IMR-90 (cell line): ENCODE results near the gene IFIT5. TPM values are rescaled to one million over a fixed set of nuclear protein-coding genes. Genes with fewer than 3 reads are reported as not detected.

Experiments used
- ATAC-seq: fragments of 200-7000 bp; cut with Tn5 transposase; 2 replicates; pipeline ENCODE4 v1.9.1; 2020; ENCODE audit warnings: low read depth, mild to moderate bottlenecking, moderate library complexity
- BruUV-seq: library from RNA; stranded (reverse); fragments of 400-500 nt; replicated peaks from 2 replicates; lab custom pipeline; 2021; lab: Mats Ljungman, UMichigan
- CTCF ChIA-PET: fragments of 300-600 bp; formaldehyde crosslinking; extraction: SDS; loops from one replicate; lab custom pipeline; 2021; ENCODE audit warnings: antibody characterized with exemption; lab: Yijun Ruan, JAX
- POLR2A ChIA-PET: fragments of 300-600 bp; sonication (Branson Sonifier 250); formaldehyde crosslinking; loops from one replicate; lab custom pipeline; 2022; ENCODE audit warnings: antibody characterized with exemption; ENCODE audit not compliant: unreplicated experiment; lab: Charles Lee
- DNase-seq: peaks from one replicate; pipeline ENCODE4 v3.0.0; 2013
- H2AFZ ChIP-seq: replicated peaks from 2 replicates; pipeline ENCODE3; 2013; ENCODE audit warnings: low read length, mild to moderate bottlenecking; ENCODE audit not compliant: poor library complexity
- H2AK5ac ChIP-seq: 2 replicates; pipeline ENCODE4 v1.6.1; 2013; ENCODE audit warnings: low read depth, low read length, inconsistent platforms
- H2AK9ac ChIP-seq: replicated peaks from 2 replicates; pipeline ENCODE3; 2013; ENCODE audit warnings: mild to moderate bottlenecking, low read depth, low read length, moderate library complexity; ENCODE audit not compliant: poor library complexity
- H2BK120ac ChIP-seq: 2 replicates; pipeline ENCODE4 v1.6.1; 2013; ENCODE audit warnings: low read depth, low read length, inconsistent platforms
- H2BK15ac ChIP-seq: 3 replicates; pipeline ENCODE4 v1.6.1; 2013; ENCODE audit warnings: low read depth, low read length, inconsistent platforms
- H2BK20ac ChIP-seq: 2 replicates; pipeline ENCODE4 v1.6.1; 2013; ENCODE audit warnings: low read depth, mild to moderate bottlenecking, inconsistent platforms, low read length, moderate library complexity
- H2BK5ac ChIP-seq: 2 replicates; pipeline ENCODE4 v1.6.1; 2013; ENCODE audit warnings: mild to moderate bottlenecking, low read depth, low read length, inconsistent platforms; ENCODE audit not compliant: poor library complexity, severe bottlenecking
- H3K14ac ChIP-seq: replicated peaks from 2 replicates; pipeline ENCODE4 v1.6.1; 2013; ENCODE audit warnings: low read depth, low read length, inconsistent platforms
- H3K18ac ChIP-seq: 2 replicates; pipeline ENCODE4 v1.6.1; 2013; ENCODE audit warnings: low read depth, low read length, control low read depth
- H3K23ac ChIP-seq: 2 replicates; pipeline ENCODE4 v1.6.1; 2013; ENCODE audit warnings: low read depth, low read length, inconsistent platforms
- H3K27ac ChIP-seq: 2 replicates; pipeline ENCODE4 v1.5.1; 2013; ENCODE audit warnings: mild to moderate bottlenecking, control low read depth, low read length; ENCODE audit not compliant: insufficient read depth
- H3K27me3 ChIP-seq: 2 replicates; pipeline ENCODE4 v1.6.1; 2013; ENCODE audit warnings: low read length; ENCODE audit not compliant: control insufficient read depth, insufficient read depth
- H3K36me3 ChIP-seq: 2 replicates; pipeline ENCODE4 v1.6.1; 2013; ENCODE audit warnings: low read length, mixed read lengths; ENCODE audit not compliant: control insufficient read depth, insufficient read depth
- H3K4ac ChIP-seq: 2 replicates; pipeline ENCODE4 v1.6.1; 2013; ENCODE audit warnings: low read depth, low read length, inconsistent platforms
- H3K4me1 ChIP-seq: 2 replicates; pipeline ENCODE4 v1.6.1; 2013; ENCODE audit warnings: low read length, mixed read lengths; ENCODE audit not compliant: control insufficient read depth, insufficient read depth
- H3K4me2 ChIP-seq: 2 replicates; pipeline ENCODE4 v1.6.1; 2013; ENCODE audit warnings: low read depth, mild to moderate bottlenecking, control low read depth, low read length, moderate library complexity
- H3K4me3 ChIP-seq: 2 replicates; pipeline ENCODE4 v1.5.1; 2013; ENCODE audit warnings: low read depth, mild to moderate bottlenecking, control low read depth, low read length, moderate library complexity; ENCODE audit not compliant: insufficient read depth
- H3K56ac ChIP-seq: 2 replicates; pipeline ENCODE4 v1.6.1; 2013; ENCODE audit warnings: low read length, inconsistent platforms; ENCODE audit not compliant: insufficient read depth; ENCODE audit errors: extremely low read depth
- H3K79me1 ChIP-seq, 2 experiments: 2 replicates each; pipeline ENCODE4 v1.6.1; 2013; ENCODE audit warnings: low read length in 2 of 2, inconsistent platforms in 1 of 2, low read depth in 1 of 2
- H3K9ac ChIP-seq: 2 replicates; pipeline ENCODE4 v1.6.1; 2013; ENCODE audit warnings: low read depth, low read length, control low read depth
- H3K9me1 ChIP-seq: 2 replicates; pipeline ENCODE4 v1.6.1; 2013; ENCODE audit warnings: low read length, inconsistent platforms; ENCODE audit not compliant: insufficient read depth
- H3K9me3 ChIP-seq: 2 replicates; pipeline ENCODE4 v1.6.1; 2013; ENCODE audit warnings: low read length; ENCODE audit not compliant: control insufficient read depth, insufficient read depth
- H4K20me1 ChIP-seq: 2 replicates; pipeline ENCODE4 v1.6.1; 2013; ENCODE audit warnings: low read length, inconsistent platforms; ENCODE audit not compliant: insufficient read depth
- H4K5ac ChIP-seq: 2 replicates; pipeline ENCODE4 v1.6.1; 2013; ENCODE audit warnings: mild to moderate bottlenecking, low read depth, low read length, control low read depth
- H4K8ac ChIP-seq, 2 experiments: 2 replicates each; pipeline ENCODE4 v1.6.1; 2013; ENCODE audit warnings: low read depth in 2 of 2, low read length in 2 of 2, control low read depth in 1 of 2, inconsistent platforms in 1 of 2
- H4K91ac ChIP-seq: 2 replicates; pipeline ENCODE4 v1.6.1; 2013; ENCODE audit warnings: low read depth, low read length, inconsistent platforms; ENCODE audit not compliant: insufficient read depth
- BHLHE40 ChIP-seq: fragments of 150-350 bp; IDR thresholded peaks from 2 replicates; pipeline ENCODE4 v1.6.1; 2016; ENCODE audit warnings: mild to moderate bottlenecking, low read depth, low read length
- CHD1 ChIP-seq: IDR thresholded peaks from 2 replicates; pipeline ENCODE4 v1.6.1; 2012; ENCODE audit warnings: low read depth, low read length, improper control_type of control experiment
- FOS ChIP-seq: fragments of 150-350 bp; IDR thresholded peaks from 2 replicates; pipeline ENCODE4 v1.6.1; 2016; ENCODE audit warnings: low read depth, low read length
- MAZ ChIP-seq: IDR thresholded peaks from 2 replicates; pipeline ENCODE4 v1.6.1; 2012; ENCODE audit warnings: low read depth, mild to moderate bottlenecking, low read length, improper control_type of control experiment, moderate library complexity, borderline replicate concordance
- MXI1 ChIP-seq: IDR thresholded peaks from 2 replicates; pipeline ENCODE4 v1.6.1; 2012; ENCODE audit warnings: low read depth, mild to moderate bottlenecking, low read length, moderate library complexity, borderline replicate concordance
- POLR2A ChIP-seq: IDR thresholded peaks from 2 replicates; pipeline ENCODE4 v1.6.1; 2012; ENCODE audit warnings: mild to moderate bottlenecking, low read depth, low read length
- RAD21 ChIP-seq: IDR thresholded peaks from 2 replicates; pipeline ENCODE4 v1.6.1; 2012; ENCODE audit warnings: low read length, improper control_type of control experiment
- RCOR1 ChIP-seq: IDR thresholded peaks from 2 replicates; pipeline ENCODE4 v1.6.1; 2012; ENCODE audit warnings: mild to moderate bottlenecking, low read length, improper control_type of control experiment; ENCODE audit not compliant: insufficient replicate concordance
- RFX5 ChIP-seq: IDR thresholded peaks from 2 replicates; pipeline ENCODE4 v1.8.0; 2012; ENCODE audit warnings: low read depth, mild to moderate bottlenecking, low read length, moderate library complexity
- WGBS, 2 experiments: methylation state at CpG; one replicate each; pipeline versions ENCODE4 v1.1.5 to v1.1.7; 2013; ENCODE audit warnings: missing lambda C conversion rate in 2 of 2; ENCODE audit not compliant: insufficient read length in 1 of 2; ENCODE audit errors: extremely low coverage in 2 of 2; 5-methylcytosine and 5-hydroxymethylcytosine counted together
- dilution Hi-C: fragments of 300-500 bp; cut with HindIII; formaldehyde crosslinking; loops from one replicate; pipeline ENCODE4 v1.14.3; 2018; ENCODE audit warnings: low sequenced_read_pairs; ENCODE audit not compliant: unreplicated experiment
- in situ Hi-C: fragments of 300-500 bp; cut with MboI; formaldehyde crosslinking; loops from 3 replicates; pipeline ENCODE4 v1.14.3; 2019; ENCODE audit warnings: low sequenced_read_pairs, inconsistent platforms, mixed read lengths
- intact Hi-C: fragments of 100-400 bp; cut with micrococcal nuclease; formaldehyde crosslinking; loops from 2 replicates; pipeline ENCODE4 v1.10.0; 2022
- polyA plus RNA-seq, 3 experiments: library from polyadenylated mRNA; depleted of rRNA; stranded (reverse); fragments of >200 nt; gene quantifications; 2 replicates each; pipeline ENCODE4 v1.2.3, GENCODE V29; 2012; ENCODE audit warnings: low replicate concordance in 1 of 3
- total RNA-seq: library from RNA; depleted of rRNA; stranded (reverse); fragments of >200 nt; gene quantifications from 2 replicates; pipeline ENCODE4 v1.2.3, GENCODE V29; 2012
- TF ChIP-seq, protein P1 (sequence below): fragments of 150-350 bp; IDR thresholded peaks from 2 replicates; pipeline ENCODE4 v1.6.1; 2017; ENCODE audit warnings: mild to moderate bottlenecking, antibody characterized with exemption, low read length, low read depth

The IFIT5 gene
- total and polyA plus RNA-seq, 2 of the 4 experiments (the other 2 are of a cell fraction) = 5.2 to 18.1 TPM

DNA sequence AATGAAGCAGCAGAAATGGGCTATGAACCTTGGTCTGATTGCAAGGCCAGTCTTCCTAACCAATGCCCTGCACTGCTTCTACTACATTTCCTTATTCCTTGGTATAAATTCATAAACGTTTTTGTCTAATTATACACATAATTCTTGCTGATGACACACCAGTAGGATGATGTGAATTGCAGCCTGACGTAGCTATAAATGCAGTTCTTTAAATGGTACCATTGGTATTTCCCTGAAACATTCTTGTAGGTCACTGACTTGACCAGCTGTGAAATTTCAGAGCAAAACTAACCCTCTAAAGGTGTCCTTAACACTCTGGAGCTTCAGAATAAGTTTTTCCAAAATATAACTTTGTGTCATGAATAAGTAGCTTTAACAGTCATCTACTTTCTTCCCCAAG lies 50.8 kb downstream of the IFIT5 start:
- DNase-seq = peak; percentile 26
- no CpG with 5 or more reads among the region's 2 CpGs for WGBS, 2 experiments
- no peak overlapping the region for H3K4me2 ChIP-seq
- no peaks in the 10 kb centered on the region for H4K20me1 ChIP-seq
- in situ Hi-C loops = no loop called here
- BruUV-seq = no TSS peak
- no peaks in the 10 kb centered on the region for H3K9me3 ChIP-seq
- no peaks in the 10 kb centered on the region for H3K27me3 ChIP-seq
- dilution Hi-C loops = no loop called here
- H2BK120ac ChIP-seq = no peak overlapping the region; the same call in 1 of the 2 replicates
- H2BK15ac ChIP-seq = no peak overlapping the region; the same call in 2 of the 3 replicates
- H3K4ac ChIP-seq = no peak overlapping the region
- H4K91ac ChIP-seq = no peak overlapping the region; the same call in 1 of the 2 replicates
- peaks cover 10% of the 10 kb centered on the region for H3K9me1 ChIP-seq
- no peak overlapping the region for H3K9ac ChIP-seq
- no peak overlapping the region for H2BK20ac ChIP-seq
- no peak overlapping the region for H2AK9ac ChIP-seq
- H3K27ac ChIP-seq = no peak overlapping the region
- H3K4me1 ChIP-seq = peaks cover 4% of the 10 kb centered on the region
- intact Hi-C loops = no loop called here
- H3K4me3 ChIP-seq = no peak overlapping the region
- no peak overlapping the region for H3K14ac ChIP-seq
- ATAC-seq = no peak
- H4K5ac ChIP-seq = no peak overlapping the region
- H3K18ac ChIP-seq = no peak overlapping the region
- ChIA-PET CTCF (interaction anchor here (2.3 kb wide), 1 partner anchor 98 kb away, joined by 7 read pairs; no protein-coding TSS in a partner anchor), POLR2A (no interaction called here)
- no peak overlapping the region for H4K8ac ChIP-seq
- H3K36me3 ChIP-seq = no peaks in the 10 kb centered on the region
- no peak overlapping the region for H2AFZ ChIP-seq
- H3K79me1 ChIP-seq = no peaks in the 10 kb centered on the region
- no peak for TF ChIP-seq POLR2A
- TF ChIP-seq, protein P1, sequence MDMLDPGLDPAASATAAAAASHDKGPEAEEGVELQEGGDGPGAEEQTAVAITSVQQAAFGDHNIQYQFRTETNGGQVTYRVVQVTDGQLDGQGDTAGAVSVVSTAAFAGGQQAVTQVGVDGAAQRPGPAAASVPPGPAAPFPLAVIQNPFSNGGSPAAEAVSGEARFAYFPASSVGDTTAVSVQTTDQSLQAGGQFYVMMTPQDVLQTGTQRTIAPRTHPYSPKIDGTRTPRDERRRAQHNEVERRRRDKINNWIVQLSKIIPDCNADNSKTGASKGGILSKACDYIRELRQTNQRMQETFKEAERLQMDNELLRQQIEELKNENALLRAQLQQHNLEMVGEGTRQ = no peak
- TF ChIP-seq FOS = no peak
- no peak for TF ChIP-seq BHLHE40
- no peak for TF ChIP-seq MAZ
- TF ChIP-seq CHD1 = no peak
- TF ChIP-seq RAD21 = no peak
- no peak for TF ChIP-seq MXI1
- TF ChIP-seq RFX5 = no peak
- no peak for TF ChIP-seq RCOR1
- no peak overlapping the region for H2BK5ac ChIP-seq
- no peak overlapping the region for H2AK5ac ChIP-seq
- H3K23ac ChIP-seq = no peak overlapping the region
- H3K56ac ChIP-seq = no peak overlapping the region
